Large intestine (tissue), 3 donors: ENCODE measurements around the gene CIAO3. TPM values are rescaled to one million over a fixed set of nuclear protein-coding genes. Genes with fewer than 3 reads are reported as not detected.

ENCODE experiments used
- DNase-seq, 2 donors: peaks; one replicate each; pipeline versions ENCODE4 v3.0.0 to v3.0.0-alpha.2; 2013
- H3K27ac ChIP-seq: one replicate; pipeline ENCODE4 v1.5.1; 2013; ENCODE audit warnings: low read length
- H3K27me3 ChIP-seq: 2 replicates; pipeline ENCODE4 v1.6.1; 2013; ENCODE audit warnings: low read length; ENCODE audit not compliant: control insufficient read depth, insufficient read depth
- H3K36me3 ChIP-seq: 2 replicates; pipeline ENCODE4 v1.6.1; 2013; ENCODE audit warnings: low read length; ENCODE audit not compliant: control insufficient read depth, insufficient read depth
- H3K4me1 ChIP-seq: one replicate; pipeline ENCODE4 v1.6.1; 2013; ENCODE audit warnings: low read length; ENCODE audit not compliant: control insufficient read depth, insufficient read depth
- H3K4me3 ChIP-seq: one replicate; pipeline ENCODE4 v1.5.1; 2013; ENCODE audit warnings: low read length
- H3K9me3 ChIP-seq: one replicate; pipeline ENCODE4 v1.6.1; 2013; ENCODE audit warnings: mild to moderate bottlenecking, low read depth, low read length, moderate library complexity; ENCODE audit not compliant: control insufficient read depth
- WGBS: methylation state at CpG from one replicate; pipeline ENCODE4 v1.1.5; 2013; ENCODE audit warnings: low lambda C conversion rate; ENCODE audit not compliant: insufficient coverage; 5-methylcytosine and 5-hydroxymethylcytosine counted together
- polyA plus RNA-seq: library from polyadenylated mRNA; unstranded; fragments of 120-200 nt; gene quantifications from one replicate; pipeline ENCODE4 v1.2.1, GENCODE V29; 2013

CIAO3 gene
- polyA plus RNA-seq, 1 donor: 31.3 TPM

DNA sequence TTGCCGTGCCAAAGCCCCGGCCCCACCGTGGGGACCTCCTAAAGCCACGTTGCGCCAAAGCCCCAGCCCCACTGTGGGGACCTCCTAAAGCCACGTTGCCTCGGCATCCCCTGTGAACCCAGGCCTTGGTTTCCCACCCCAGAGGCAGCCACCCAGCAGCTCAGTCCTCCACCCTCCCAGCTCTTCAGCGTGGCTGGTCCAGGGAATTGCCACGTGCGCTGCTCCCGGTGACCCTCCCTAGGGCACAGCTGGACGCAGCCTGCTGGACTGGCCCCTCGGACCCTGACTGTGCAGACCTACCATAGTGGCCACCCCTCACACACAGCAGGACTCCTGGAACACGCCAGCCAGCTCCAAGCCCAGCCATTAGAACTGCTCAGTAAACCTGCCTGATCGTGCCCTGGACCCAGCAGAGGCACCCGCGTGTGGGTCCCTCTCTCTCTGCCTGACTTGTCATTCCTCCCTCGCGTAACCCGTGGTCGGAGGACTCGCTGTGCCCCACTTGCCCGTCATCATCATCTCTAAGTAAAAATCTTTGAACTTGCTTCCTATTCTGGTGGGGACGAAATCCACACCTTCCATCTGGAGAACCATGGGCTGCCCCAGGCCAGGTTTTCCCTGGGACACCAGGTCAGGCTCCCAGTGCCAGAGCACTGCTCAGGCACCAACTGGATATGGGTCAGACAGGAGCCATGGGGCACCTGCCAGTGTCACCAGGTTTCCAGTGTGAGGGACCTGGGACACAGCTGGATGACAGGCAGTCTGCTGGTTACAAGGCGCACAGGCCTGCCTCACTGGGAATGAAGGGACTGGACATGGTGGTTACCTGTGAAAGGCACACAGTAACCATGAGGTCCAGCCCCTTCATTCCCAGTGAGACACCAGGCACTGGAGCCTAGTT lies 5.6 kb downstream of the CIAO3 start:
- no CpG with 5 or more reads among the region's 25 CpGs for WGBS
- Histone ChIP-seq H3K4me3 (no peak overlapping the region), H3K36me3 (peaks cover 70% of the 10 kb centered on the region), H3K27ac (no peak overlapping the region), H3K27me3 (no peaks in the 10 kb centered on the region), H3K4me1 (peaks cover 9% of the 10 kb centered on the region), H3K9me3 (no peaks in the 10 kb centered on the region)
- DNase-seq: no peak

DNA sequence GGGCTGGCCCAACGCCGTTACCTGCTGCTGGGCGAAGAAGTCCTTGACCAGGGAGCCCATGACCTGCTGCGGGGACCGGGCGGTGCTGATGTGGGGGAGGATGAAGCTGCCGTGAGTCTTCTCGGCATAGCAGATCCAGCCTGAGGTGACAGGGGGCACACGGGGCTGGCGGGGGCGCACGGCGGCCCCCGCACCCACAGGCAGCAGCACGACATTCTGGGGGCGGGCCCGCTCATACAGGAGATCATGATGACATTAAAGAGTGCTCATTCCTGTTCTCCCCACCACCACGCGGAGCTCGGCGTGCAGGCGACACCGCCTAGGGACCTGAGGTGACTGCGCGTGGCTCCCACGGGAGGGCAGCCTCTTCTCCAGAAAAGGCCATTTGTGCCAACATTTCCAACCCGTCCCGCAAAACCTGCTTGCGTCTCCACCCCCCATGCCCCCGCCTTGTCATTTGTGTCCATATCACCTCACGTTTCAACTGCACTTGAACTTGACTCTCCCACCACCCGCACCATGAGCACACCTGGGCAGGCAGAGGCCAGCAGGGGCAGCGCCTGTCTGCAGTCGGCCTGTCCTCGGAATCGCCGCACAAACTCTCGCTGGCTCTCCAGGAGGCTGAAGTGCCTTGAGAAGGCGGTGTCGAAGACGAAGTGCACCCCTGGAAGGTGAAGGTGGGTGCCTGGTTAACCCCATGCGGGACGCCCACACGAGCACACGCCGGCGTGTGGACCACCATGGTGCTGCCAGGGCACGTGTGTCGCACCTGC lies 6.4 kb downstream of the CIAO3 start:
- no peak for DNase-seq
- no CpG with 5 or more reads among the region's 49 CpGs for WGBS
- H3K27me3 ChIP-seq: no peaks in the 10 kb centered on the region
- peaks cover 77% of the 10 kb centered on the region for H3K36me3 ChIP-seq
- H3K4me3 ChIP-seq: no peak overlapping the region
- peaks cover under 1% of the 10 kb centered on the region for H3K4me1 ChIP-seq
- no peaks in the 10 kb centered on the region for H3K9me3 ChIP-seq
- no peak overlapping the region for H3K27ac ChIP-seq

DNA sequence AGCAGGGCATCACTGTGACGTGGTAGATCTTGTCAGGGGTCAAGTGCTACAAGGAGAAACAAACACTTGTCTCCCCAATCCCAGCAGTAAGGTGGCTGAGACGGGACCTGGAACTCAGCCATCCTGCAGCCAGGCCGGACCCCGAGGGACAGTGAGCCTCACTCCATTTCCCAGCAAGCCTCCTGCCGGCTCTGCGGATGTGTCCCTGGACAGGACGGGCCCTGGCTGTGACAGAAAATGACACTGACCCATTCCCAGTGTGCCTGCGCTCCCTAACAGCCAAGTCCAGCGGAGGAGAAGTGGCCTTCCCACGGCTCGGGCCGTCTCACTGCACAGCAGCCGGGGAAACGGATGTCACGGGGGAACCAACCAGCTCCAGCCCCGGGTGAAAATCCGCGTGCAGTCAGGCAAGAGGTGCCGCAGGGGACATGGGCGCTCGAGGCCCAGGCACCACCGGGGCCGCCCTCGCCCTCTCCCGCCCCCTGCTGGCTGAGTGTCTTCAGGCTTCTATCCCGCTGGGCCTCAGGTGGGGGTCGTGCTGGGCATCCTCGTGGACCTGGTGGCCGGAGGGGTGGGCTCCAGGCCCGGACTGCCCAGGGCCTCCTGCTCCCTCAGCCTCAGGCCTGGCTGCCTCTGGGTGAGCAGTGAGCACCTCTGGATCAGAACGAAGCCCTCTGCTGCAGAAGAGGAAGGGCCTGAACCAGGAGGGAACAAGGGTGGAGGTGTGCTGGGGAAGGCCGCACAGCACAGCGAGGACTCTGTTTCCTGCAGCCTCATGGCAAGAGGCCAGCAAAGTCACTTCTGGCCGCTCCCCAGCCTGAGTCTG lies 7.2 kb downstream of the CIAO3 start:
- Histone ChIP-seq H3K27ac (no peak overlapping the region), H3K4me1 (peaks cover under 1% of the 10 kb centered on the region), H3K4me3 (no peak overlapping the region), H3K9me3 (no peaks in the 10 kb centered on the region), H3K36me3 (peaks cover 74% of the 10 kb centered on the region), H3K27me3 (peaks cover under 1% of the 10 kb centered on the region)
- WGBS: no CpG with 5 or more reads among the region's 34 CpGs
- no peak for DNase-seq

DNA sequence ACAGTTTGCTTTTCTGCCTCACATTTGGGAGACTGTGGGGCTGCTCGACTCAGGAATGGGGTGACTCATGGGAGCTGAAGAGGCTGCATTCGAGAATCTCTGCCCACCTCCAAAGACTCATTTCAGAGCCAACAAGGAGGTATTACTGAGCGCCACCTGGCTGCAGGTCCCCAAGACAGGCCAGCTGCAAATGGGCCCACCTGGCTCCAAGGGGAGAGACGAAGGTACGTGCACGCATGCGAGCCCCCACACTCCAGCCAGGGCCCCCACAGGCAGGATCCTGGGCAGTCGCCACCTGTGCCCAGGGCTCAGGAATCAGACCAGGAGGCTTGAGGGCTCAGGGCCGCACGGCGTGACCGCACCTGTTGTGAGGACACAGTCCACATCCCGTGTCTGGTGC lies 7.9 kb downstream of the CIAO3 start:
- Histone ChIP-seq H3K36me3 (peaks cover 73% of the 10 kb centered on the region), H3K27ac (no peak overlapping the region), H3K4me1 (peaks cover 3% of the 10 kb centered on the region), H3K4me3 (no peak overlapping the region), H3K27me3 (peaks cover 3% of the 10 kb centered on the region), H3K9me3 (no peaks in the 10 kb centered on the region)
- DNase-seq: no peak
- WGBS: no CpG with 5 or more reads among the region's 13 CpGs

DNA sequence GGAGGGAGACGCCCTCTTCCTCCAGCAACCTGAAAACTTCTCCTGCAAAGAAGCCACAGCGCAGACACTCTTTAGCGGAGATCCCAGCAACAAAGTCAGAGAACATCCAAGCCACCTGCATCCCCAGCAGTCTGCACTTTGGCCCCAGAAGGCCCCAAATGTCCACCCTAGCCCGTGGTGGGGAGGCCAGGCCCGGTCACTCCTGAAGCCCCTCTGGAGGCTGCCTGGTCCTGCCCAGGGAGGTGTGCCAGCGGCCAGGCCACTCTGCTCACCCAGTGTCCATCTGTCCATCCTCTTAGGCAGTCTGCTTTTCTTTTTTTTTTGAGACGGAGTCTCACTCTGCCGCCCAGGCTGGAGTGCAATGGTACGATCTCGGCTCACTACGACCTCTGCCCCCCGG lies 8.5 kb downstream of the CIAO3 start:
- Histone ChIP-seq H3K27me3 (peaks cover 6% of the 10 kb centered on the region), H3K4me3 (no peak overlapping the region), H3K9me3 (peaks cover 3% of the 10 kb centered on the region), H3K36me3 (peaks cover 67% of the 10 kb centered on the region), H3K27ac (no peak overlapping the region), H3K4me1 (peaks cover 8% of the 10 kb centered on the region)
- no peak for DNase-seq
- no CpG with 5 or more reads among the region's 12 CpGs for WGBS

DNA sequence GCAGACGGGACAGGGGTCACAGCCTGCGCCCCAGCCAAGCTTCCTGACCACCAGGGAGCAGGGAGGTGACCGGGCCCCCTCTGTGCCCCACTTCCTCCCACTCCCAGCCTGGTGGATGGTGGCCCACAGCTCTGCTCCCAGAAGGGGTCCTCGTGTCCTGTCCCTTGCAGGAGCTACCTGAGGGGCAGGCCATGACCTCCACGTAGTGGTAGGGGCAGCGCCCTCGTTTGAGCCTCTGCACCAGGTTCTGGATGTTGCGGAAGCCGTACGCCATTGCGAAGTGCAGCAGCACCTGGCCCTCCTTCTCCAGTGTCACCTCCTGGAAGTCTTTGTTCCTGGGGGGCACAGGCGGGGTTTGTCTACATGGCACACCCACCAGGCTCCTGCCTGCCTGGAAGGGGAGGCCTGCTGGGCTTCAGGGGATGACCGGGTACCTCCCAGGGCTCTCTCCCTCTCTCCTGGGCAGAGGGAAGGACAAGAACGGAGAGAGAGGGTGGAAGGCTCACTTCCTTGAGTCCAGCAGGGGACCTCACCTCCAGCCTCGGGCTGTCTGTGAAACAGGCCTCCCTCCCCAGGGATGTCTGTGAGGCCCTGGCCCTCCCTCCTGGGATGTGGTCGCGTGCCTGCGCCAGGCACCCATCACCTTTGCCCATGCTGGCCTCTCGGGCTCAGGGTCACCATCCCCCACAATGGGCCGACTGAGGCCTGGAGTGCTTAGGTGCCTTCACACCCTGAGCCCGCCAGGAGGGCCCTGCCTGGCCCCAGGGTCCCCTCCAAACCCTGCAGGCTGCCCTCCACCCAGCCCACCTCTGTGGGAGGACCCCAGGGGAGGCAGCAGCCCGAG lies 9.9 kb downstream of the CIAO3 start:
- Histone ChIP-seq H3K27ac (no peak overlapping the region), H3K4me3 (no peak overlapping the region), H3K4me1 (peaks cover 14% of the 10 kb centered on the region), H3K9me3 (peaks cover 7% of the 10 kb centered on the region), H3K27me3 (peaks cover 17% of the 10 kb centered on the region), H3K36me3 (peaks cover 53% of the 10 kb centered on the region)
- DNase-seq: no peak
- no CpG with 5 or more reads among the region's 22 CpGs for WGBS

DNA sequence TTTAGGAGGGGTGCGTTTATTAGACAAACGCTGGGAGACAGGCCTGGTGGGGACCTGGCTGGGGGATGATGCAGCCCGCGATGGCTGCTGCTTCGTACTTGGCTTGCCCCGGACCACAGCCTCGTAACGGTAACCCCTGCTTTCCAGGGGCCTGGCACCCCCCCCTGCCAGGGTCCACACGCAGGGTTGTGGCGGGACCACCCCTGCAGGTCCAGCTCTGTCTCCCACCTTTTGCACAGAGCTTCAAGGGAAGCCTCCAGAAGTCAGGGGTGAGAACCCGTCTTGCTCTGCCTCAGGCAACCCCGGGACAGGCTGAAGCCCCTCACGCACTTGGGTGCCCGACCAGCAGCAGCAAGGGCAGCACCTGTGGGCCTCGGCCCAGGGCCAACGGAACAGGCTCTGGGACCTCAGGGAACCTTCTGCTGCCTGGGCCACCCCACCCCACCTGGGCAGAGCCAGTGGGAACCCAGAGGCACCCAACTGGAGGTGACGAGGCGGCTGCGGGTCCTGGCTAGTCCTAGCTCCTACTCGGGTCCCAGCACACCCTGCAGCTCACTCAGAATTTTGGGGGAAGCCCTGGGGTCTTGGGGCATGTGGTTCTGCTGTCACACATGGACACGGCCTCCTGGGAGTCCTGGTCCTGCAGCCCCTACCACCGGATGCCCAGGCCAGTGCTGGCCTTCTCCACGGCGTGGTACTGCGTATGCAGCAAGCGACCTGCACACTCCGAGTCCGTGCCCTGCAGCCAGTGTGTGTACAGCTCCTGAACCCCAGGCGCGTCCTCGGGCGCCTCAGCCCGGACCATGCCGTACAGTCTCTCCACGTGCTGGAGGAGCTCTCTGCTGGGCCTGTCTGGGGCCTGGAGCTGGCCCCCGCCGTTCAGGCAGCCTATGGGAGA lies 10.8 kb downstream of the CIAO3 start:
- Histone ChIP-seq H3K27me3 (peaks cover 21% of the 10 kb centered on the region), H3K36me3 (peaks cover 46% of the 10 kb centered on the region), H3K27ac (no peak overlapping the region), H3K4me1 (peaks cover 14% of the 10 kb centered on the region), H3K9me3 (peaks cover 7% of the 10 kb centered on the region), H3K4me3 (no peak overlapping the region)
- no peak for DNase-seq
- WGBS: no CpG with 5 or more reads among the region's 37 CpGs

DNA sequence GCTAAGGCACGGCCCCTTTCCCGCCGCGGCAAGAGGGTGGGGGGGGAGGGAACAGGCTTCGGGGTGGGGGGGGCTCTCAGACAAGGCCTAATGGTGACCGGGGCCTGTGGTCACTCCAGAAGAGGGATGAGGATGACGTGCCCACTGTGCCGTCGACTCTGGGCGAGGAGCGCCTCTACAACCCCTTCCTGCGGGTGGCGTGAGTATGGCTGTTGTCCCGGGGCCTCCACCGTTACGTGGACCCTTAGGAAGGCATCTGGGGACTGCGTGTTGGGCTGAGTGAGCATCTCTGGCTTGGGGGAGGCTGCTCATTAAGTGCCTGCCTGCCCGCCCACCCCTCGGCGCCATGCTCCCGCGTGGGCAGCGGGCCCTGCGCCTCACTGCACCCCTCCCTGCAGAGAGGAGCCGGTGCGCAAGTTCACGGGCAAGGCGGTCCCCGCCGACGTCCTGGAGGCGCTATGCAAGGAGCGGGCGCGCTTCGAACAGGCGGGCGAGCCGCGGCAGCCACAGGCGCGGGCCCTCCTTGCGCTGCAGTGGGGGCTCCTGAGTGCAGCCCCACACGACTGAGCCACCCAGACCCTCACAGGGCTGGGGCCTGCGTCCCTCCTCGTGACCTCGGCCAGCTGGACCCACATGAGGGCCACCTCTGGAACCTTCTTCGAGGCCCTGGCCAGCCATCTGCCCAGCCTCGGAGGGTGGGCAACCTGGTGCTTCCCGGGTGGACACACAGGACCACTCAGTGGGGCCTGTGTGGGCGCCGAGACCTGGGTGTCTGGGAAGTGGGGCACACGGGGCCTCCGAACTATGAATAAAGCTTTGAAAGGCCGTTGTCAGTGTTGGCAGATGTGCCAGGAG lies 11.7 kb downstream of the CIAO3 start:
- Histone ChIP-seq H3K4me3 (no peak overlapping the region), H3K27me3 (peaks cover 21% of the 10 kb centered on the region), H3K4me1 (peaks cover 14% of the 10 kb centered on the region), H3K36me3 (peaks cover 38% of the 10 kb centered on the region), H3K9me3 (peaks cover 7% of the 10 kb centered on the region), H3K27ac (no peak overlapping the region)
- 90% methylated on average over 2 of the region's 55 CpGs for WGBS
- DNase-seq: no peak
